LNCaP clone FGC (cell line): ENCODE data around the gene CAMKV.
"Not testable (repeated sequence)": the region's sequence is repeated elsewhere in the genome, so short reads cannot be mapped to it uniquely, and the experiment has no call there.

Experiments used
- DNase-seq: peaks from one replicate; pipeline ENCODE4 v3.0.0-alpha.2; 2011; ENCODE audit warnings: low read depth
- H3K4me3 ChIP-seq: 2 replicates; pipeline ENCODE4 v1.5.1; 2011; ENCODE audit warnings: mild to moderate bottlenecking, low read depth, low read length, control low read depth
- TF ChIP-seq, protein P1 (sequence below): IDR thresholded peaks from 2 replicates; pipeline ENCODE4 v1.5.1; 2012; ENCODE audit warnings: mild to moderate bottlenecking; ENCODE audit not compliant: control insufficient read depth, insufficient read depth; ENCODE audit errors: extremely low read depth

Gene CAMKV

DNA sequence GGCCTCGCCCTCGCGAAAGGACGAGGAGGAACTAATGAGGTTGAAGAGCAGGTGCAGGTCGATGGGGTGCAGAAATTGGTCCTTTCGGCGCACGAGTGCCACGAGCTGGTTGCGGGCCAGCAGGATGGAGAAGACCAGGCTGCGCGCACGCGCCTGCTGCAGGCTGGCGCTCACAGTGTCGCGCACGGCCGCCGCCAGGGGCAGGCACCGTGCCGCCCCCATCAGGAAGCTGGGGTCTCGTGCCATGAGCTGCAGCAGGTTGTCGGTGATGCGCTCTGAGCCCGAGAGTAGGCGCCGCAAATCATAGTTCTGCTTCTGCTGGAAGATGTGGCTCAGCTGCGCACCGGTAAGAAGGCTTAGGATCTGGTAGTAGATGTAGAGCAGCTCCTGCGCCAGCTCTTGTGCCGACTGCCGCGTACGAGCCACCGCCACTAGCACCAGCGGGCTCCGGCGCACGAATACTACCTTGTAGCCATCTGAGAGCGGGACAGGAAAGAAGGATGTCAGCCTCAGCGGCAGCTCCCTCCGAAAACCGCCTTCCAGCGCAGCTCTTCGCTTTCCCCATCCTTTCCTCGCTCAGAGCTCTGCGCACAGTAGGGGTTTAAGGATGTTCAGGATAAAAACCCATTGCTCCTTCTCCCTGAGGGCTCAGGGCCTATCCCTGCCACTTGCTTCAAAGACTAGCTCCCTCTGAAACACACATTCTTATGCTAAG is 40.9 kb upstream of the CAMKV start:
- no peak overlapping the region for H3K4me3 ChIP-seq
- TF ChIP-seq, protein P1, sequence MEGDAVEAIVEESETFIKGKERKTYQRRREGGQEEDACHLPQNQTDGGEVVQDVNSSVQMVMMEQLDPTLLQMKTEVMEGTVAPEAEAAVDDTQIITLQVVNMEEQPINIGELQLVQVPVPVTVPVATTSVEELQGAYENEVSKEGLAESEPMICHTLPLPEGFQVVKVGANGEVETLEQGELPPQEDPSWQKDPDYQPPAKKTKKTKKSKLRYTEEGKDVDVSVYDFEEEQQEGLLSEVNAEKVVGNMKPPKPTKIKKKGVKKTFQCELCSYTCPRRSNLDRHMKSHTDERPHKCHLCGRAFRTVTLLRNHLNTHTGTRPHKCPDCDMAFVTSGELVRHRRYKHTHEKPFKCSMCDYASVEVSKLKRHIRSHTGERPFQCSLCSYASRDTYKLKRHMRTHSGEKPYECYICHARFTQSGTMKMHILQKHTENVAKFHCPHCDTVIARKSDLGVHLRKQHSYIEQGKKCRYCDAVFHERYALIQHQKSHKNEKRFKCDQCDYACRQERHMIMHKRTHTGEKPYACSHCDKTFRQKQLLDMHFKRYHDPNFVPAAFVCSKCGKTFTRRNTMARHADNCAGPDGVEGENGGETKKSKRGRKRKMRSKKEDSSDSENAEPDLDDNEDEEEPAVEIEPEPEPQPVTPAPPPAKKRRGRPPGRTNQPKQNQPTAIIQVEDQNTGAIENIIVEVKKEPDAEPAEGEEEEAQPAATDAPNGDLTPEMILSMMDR, result no peak
- no peak for DNase-seq

DNA sequence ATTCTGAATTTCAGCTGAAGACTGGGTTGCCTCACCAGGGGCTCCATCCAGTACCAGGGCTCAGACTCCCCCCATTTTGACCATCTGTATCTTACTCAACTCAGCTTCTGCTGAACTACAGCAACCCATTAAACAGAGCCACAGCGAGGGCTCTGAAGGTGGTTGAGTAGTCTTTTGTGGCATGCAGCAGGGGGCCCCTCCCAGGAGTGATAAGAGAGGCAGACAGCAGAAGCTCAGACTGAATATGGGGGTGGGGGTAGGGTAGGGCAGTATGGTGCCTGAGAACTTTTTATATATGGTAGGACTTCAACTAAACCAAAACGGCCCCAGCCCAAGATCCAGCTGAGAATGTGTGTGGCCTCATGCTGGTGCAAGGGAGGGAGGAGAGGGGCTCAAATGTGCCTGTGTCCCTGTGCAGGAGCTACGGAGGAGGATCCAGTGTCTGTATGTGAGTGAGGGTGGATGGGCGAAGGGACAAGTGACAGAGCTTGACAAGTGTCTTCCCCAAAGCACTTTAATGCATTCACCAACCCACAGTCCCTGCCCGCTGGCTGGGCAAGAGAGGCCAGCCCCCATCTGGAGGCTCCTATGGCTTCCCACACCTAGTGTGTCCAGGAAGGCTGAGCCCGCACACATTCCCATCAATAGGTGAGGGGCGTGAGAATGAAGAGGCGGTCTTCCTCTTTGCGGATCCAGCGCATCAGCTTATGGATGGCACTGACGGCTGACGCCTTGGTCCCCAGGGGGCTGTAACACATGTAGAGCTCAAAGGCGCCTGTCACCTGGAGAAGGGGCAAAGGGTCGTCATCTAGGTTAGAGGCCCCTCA is 38.9 kb upstream of the CAMKV start:
- TF ChIP-seq, protein P1, result no peak
- no peak overlapping the region for H3K4me3 ChIP-seq
- DNase-seq, result no peak

DNA sequence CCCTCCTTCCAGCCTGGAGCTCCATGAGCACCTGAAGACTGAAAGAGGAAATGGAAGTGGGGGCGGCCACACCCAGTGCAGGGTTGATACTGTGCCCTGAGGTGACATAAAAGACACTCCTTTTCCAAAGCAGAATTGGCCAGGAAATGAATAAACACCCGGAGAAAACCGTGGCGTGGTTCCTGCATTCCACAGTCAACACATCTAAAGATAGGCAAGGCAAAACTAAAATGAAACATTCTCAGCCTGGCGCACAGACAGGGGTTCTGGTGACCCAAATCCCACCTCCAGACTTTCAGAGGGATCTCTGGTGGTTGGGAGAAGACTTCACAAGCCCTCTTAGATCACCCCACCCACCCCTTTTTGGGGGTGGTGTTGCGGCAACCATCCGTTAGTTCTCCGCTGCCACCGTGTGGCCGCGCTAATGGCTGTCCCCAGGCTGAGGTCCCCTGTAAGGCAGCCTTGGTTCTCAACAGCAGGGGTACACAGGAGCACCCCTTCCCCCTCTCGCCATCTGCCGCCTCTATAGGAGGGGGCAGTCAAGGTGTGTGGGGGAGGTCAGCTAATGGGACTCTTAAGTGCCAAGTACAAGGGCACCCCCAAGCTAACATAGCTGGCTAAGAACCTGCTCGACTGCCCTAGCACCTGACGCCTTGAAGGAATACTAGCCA is 36.5 kb upstream of the CAMKV start:
- TF ChIP-seq, protein P1, result peak; percentile 63
- no peak for DNase-seq
- H3K4me3 ChIP-seq, result no peak overlapping the region

DNA sequence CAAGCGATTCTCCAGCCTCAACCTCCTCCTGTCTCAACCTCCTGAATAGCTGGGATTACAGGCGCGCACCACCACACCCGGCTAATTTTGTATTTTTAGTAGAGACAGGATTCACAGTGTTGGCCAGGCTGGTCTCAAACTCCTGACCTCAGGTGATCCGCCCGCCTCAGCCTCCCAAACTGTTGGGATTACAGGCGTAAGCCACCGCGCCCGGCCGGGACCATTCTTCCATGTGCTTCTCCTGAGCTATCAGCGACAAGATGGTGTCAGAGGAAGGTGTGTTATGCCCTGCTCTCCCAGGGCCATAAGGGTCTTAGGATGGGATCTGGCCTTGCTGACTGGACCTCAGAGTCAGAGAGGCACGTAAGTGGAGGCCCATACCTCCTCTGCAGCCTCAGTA is 34.7 kb upstream of the CAMKV start:
- not testable (repeated sequence) for DNase-seq, H3K4me3 ChIP-seq

DNA sequence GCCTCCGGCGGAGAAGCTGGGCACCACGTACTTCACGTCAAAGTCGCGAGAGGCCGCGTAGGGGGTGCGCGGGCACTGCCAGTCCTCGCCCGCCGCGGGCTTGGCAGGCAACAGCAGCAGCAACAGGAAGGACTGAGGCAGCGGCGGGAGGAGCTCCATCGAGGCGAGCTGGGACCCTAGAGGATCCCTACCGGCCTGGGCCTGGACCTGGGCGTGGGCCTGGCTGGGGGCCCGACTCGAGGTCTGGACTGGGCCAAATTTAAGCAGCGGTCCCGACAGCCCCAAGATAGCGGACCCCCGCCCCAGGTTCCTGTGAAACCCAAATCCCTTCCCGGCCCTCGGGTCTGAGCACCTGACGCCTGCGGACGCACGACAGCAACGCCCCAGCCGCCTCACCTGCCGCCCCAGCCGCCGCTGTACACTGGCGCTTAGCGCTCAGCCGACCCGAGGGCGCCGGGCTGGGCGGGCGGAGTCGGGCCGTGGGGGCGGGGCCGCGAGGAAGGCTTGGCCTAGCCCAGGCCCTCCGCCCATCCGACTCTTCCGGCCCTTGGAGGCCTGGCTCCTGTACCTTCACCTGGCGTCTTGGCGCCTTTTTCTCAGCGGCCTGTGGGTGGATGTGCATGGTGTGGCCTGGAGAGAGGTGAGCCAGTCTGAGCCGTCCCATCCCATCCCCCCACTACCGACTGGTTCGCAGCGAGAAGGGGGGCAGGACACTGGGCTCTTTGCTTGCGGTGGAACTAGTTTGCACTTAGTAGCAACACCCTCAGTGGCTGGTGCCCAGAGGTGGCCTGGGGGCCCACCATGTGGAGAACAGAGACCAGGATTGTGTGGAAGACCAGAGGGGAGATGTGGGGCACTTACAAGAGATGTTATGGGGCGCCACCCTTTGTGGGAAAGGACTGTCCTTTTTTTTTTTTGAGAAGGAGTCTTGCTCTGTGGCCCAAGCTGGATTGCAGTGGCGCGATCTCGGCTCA is 34.0 kb upstream of the CAMKV start, which contains the start of gene MST1R:
TSS of gene MST1R (minus strand) at position 423 of the 974 bp plus-strand sequence. CDS start at position 159, 264 bp downstream.
- no peak for DNase-seq
- TF ChIP-seq, protein P1, result no peak
- H3K4me3 ChIP-seq, result no peak within 1 kb of the TSS

DNA sequence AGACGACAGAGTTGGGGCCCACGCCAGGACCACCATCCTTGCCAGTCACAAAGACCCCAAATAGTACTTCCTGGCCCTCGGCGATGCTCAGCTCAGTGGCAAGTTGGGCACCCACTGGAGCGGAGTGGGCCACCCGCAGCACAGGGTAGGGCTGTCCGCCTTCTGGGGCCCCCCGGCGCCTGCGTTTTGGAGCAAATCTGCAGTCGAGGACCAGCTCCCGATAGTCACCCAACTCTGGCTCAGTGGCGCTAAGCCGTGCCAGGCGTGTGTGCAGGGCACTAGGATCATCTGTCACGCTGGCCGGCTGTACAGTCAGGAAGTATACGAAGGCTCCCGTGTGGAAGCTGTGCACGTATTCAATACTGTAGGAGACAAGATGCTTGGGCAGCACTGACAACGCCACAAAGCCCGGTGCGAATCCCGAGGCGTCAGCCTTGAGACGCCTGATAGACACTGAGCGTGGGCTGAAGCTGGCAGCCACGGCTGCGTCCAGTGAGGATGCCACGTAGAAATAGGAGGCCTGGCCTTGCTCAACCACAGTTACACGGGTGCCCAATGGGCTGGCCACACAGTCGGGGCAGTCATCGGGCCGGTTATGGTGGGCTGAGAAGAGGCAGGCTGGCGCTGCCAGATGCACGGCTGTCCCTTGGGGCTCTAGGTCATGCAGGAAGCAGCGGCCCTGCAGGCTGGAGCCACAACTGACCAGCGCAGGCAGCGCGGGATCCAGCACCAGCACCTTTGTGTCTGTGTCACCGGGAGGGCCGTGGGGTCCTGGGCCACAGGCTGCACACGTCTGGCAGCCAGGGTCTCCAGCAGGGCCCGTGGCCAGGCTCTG is 33.0 kb upstream of the CAMKV start:
- no peak for DNase-seq
- TF ChIP-seq, protein P1, result no peak
- no peak overlapping the region for H3K4me3 ChIP-seq
